T-helper 1 cell treated with Interleukin-12 subunit alpha and Interleukin-12 subunit beta and Interleukin-4 antibody, amounts not matched to agents 30 μg/mL and 1 μg/mL, for 36 hours (primary cell): ENCODE data around the gene ISOC2.

Experiments used
- H3K27ac Mint-ChIP-seq: one replicate; pipeline ENCODE4 v1.8.0; 2021; ENCODE audit warnings: mild to moderate bottlenecking, mixed read lengths
- H3K27me3 Mint-ChIP-seq: one replicate; pipeline ENCODE4 v1.8.0; 2021; ENCODE audit warnings: low read depth, mixed read lengths
- H3K36me3 Mint-ChIP-seq: one replicate; pipeline ENCODE4 v1.8.0; 2021; ENCODE audit warnings: low read depth, mixed read lengths
- H3K4me1 Mint-ChIP-seq: one replicate; pipeline ENCODE4 v1.8.0; 2021; ENCODE audit warnings: low read depth, mixed read lengths
- H3K4me3 Mint-ChIP-seq: one replicate; pipeline ENCODE4 v1.8.0; 2021; ENCODE audit warnings: mild to moderate bottlenecking, moderate library complexity, mixed read lengths
- H3K9me3 Mint-ChIP-seq: one replicate; pipeline ENCODE4 v1.8.0; 2021; ENCODE audit warnings: mixed read lengths

The ISOC2 gene

GRCh38 chr19:55484593-55485438 lies 23.4 kb upstream of the ISOC2 start, which contains the start of gene NAT14:
Gene NAT14 (plus strand): TSS chr19:55485188. CDS start chr19:55485709, 521 bp downstream.
- Mint-ChIP-seq H3K9me3 (no peaks in the 10 kb centered on the region), H3K4me3 (peak within 1 kb of the TSS; percentile 78), H3K36me3 (no peaks in the 10 kb centered on the region), H3K27me3 (no peaks in the 10 kb centered on the region), H3K27ac (peak within 1 kb of the TSS; percentile 49), H3K4me1 (peaks cover 3% of the 10 kb centered on the region)

- Mint-ChIP-seq H3K9me3 (no peaks in the 10 kb centered on the region), H3K36me3 (no peaks in the 10 kb centered on the region), H3K4me3 (peak overlapping the region; percentile 78), H3K27ac (no peak overlapping the region), H3K4me1 (peaks cover 7% of the 10 kb centered on the region), H3K27me3 (no peaks in the 10 kb centered on the region)
Observed at GRCh38 chr19:55483706-55484592, 22.5 kb upstream of the ISOC2 start.

- peaks cover 12% of the 10 kb centered on the region for H3K4me1 Mint-ChIP-seq
- H3K36me3 Mint-ChIP-seq, result no peaks in the 10 kb centered on the region
- H3K9me3 Mint-ChIP-seq, result no peaks in the 10 kb centered on the region
- H3K27me3 Mint-ChIP-seq, result no peaks in the 10 kb centered on the region
- H3K4me3 Mint-ChIP-seq, result no peak overlapping the region
- H3K27ac Mint-ChIP-seq, result no peak overlapping the region
Observed at GRCh38 chr19:55482967-55483705, 21.7 kb upstream of the ISOC2 start.

GRCh38 chr19:55482156-55482961 lies 20.9 kb upstream of the ISOC2 start:
- H3K36me3 Mint-ChIP-seq, result no peaks in the 10 kb centered on the region
- no peak overlapping the region for H3K27ac Mint-ChIP-seq
- no peaks in the 10 kb centered on the region for H3K9me3 Mint-ChIP-seq
- no peak overlapping the region for H3K4me3 Mint-ChIP-seq
- H3K4me1 Mint-ChIP-seq, result peaks cover 18% of the 10 kb centered on the region
- no peaks in the 10 kb centered on the region for H3K27me3 Mint-ChIP-seq

GRCh38 chr19:55481794-55482155 lies 20.3 kb upstream of the ISOC2 start:
- H3K4me1 Mint-ChIP-seq, result peaks cover 18% of the 10 kb centered on the region
- H3K27ac Mint-ChIP-seq, result no peak overlapping the region
- no peak overlapping the region for H3K4me3 Mint-ChIP-seq
- no peaks in the 10 kb centered on the region for H3K36me3 Mint-ChIP-seq
- H3K27me3 Mint-ChIP-seq, result no peaks in the 10 kb centered on the region
- H3K9me3 Mint-ChIP-seq, result no peaks in the 10 kb centered on the region

GRCh38 chr19:55481148-55481793 lies 19.8 kb upstream of the ISOC2 start:
- no peak overlapping the region for H3K27ac Mint-ChIP-seq
- no peaks in the 10 kb centered on the region for H3K9me3 Mint-ChIP-seq
- H3K4me3 Mint-ChIP-seq, result no peak overlapping the region
- H3K36me3 Mint-ChIP-seq, result no peaks in the 10 kb centered on the region
- no peaks in the 10 kb centered on the region for H3K27me3 Mint-ChIP-seq
- peaks cover 18% of the 10 kb centered on the region for H3K4me1 Mint-ChIP-seq

- Mint-ChIP-seq H3K27ac (no peak overlapping the region), H3K4me3 (peak overlapping the region; percentile 32), H3K9me3 (no peaks in the 10 kb centered on the region), H3K36me3 (no peaks in the 10 kb centered on the region), H3K27me3 (no peaks in the 10 kb centered on the region), H3K4me1 (peaks cover 23% of the 10 kb centered on the region)
Observed at GRCh38 chr19:55479451-55480230, 18.2 kb upstream of the ISOC2 start.

- Mint-ChIP-seq H3K27me3 (no peaks in the 10 kb centered on the region), H3K9me3 (no peaks in the 10 kb centered on the region), H3K4me3 (peak overlapping the region; percentile 52), H3K36me3 (no peaks in the 10 kb centered on the region), H3K27ac (no peak overlapping the region), H3K4me1 (peaks cover 23% of the 10 kb centered on the region)
Observed at GRCh38 chr19:55479045-55479444, 17.6 kb upstream of the ISOC2 start.

GRCh38 chr19:55478364-55478763 lies 16.9 kb upstream of the ISOC2 start:
- H3K4me3 Mint-ChIP-seq, result peak overlapping the region; percentile 0
- peaks cover 23% of the 10 kb centered on the region for H3K4me1 Mint-ChIP-seq
- no peak overlapping the region for H3K27ac Mint-ChIP-seq
- H3K36me3 Mint-ChIP-seq, result no peaks in the 10 kb centered on the region
- H3K27me3 Mint-ChIP-seq, result no peaks in the 10 kb centered on the region
- no peaks in the 10 kb centered on the region for H3K9me3 Mint-ChIP-seq

- H3K36me3 Mint-ChIP-seq, result no peaks in the 10 kb centered on the region
- H3K9me3 Mint-ChIP-seq, result no peaks in the 10 kb centered on the region
- peak overlapping the region; percentile 0 for H3K4me3 Mint-ChIP-seq
- H3K27me3 Mint-ChIP-seq, result no peaks in the 10 kb centered on the region
- H3K27ac Mint-ChIP-seq, result peak overlapping the region; percentile 73
- H3K4me1 Mint-ChIP-seq, result peaks cover 23% of the 10 kb centered on the region
Observed at GRCh38 chr19:55477905-55478304, 16.5 kb upstream of the ISOC2 start.

- Mint-ChIP-seq H3K4me3 (peak within 1 kb of the TSS; percentile 87), H3K27ac (peak within 1 kb of the TSS; percentile 91), H3K9me3 (no peaks in the 10 kb centered on the region), H3K27me3 (no peaks in the 10 kb centered on the region), H3K4me1 (peaks cover 23% of the 10 kb centered on the region), H3K36me3 (no peaks in the 10 kb centered on the region)
Observed at GRCh38 chr19:55476100-55476775, 14.8 kb upstream of the ISOC2 start, which contains the start of gene ZNF628. Gene ZNF628 (plus strand): TSS chr19:55476617. CDS start chr19:55479911, 3,294 bp downstream.
